ELR (cell line): ENCODE results near the gene COX6B2.
A peak's percentile ranks its signal among the peaks of the same experiment; 100 is the strongest.

Experiments
- DNase-seq: peaks from one replicate; pipeline ENCODE4 v3.0.0-alpha.2; 2015; ENCODE audit warnings: low read depth

Gene COX6B2

DNA sequence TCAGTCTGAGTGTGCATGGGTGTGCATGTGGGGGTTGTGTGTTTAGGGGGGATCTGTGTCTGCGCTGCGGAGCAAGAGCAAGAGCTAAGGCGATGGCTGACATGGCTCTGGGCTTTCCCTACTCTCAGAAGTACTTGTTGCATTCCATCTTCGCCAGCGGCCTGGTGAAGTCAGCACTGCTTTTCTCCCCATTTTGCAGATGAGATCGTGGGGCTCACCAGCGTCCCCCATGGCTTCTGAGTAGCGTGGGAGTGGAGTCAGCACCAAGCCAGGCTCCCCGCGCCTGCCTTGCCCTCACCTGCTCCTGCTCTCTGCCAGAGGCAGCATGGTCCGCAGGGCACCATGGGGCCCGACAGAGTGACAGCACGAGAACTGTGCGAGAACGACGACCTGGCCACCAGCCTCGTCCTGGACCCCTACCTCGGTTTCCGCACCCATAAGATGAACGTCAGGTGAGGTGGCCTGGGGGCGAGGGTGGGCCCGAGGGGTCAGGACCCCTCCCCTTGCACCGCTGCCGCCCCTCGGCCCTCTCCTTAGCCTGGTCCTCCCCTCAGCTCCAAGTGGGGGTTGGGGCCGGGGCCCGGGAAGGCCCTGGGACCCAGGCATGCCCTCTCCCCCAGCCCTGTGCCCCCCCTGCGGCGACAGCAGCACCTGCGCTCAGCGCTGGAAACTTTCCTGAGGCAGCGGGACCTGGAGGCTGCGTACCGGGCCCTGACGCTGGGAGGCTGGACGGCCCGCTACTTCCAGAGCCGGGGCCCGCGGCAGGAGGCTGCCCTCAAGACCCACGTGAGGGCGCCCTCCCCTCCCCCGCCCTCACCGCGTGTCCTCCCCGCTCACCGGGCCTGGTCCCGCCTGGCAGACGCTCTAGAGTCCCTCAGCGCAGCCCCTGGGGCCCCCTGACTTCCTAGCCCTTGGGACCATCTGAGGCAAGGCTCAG, 12.7 kb downstream of the COX6B2 start:
- DNase-seq = no peak

DNA sequence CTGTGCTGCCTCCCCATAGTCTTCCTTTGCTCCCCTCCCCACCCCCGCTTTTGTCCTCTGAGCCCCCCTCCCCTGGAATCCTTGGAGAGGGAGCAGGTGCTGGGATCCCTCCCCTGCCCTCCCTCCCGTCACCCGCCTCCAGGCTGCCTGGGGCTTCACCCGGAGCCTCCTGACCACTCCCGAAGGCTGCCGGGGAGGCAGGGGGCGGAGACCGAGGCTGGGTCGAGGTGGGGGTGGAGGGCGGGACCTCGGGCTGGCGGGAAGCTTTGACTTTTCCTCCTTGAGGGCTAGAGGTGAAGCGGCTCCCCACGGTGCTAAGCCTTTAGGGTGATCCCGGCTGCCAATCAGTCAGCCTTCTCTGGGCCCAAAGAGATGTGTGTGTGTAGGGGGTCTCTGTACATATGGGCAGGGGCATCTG, 13.3 kb downstream of the COX6B2 start:
- peak; percentile 75 for DNase-seq

- peak; percentile 40 for DNase-seq
These were observed 13.8 kb downstream of the COX6B2 start for GRCh38 chr19:55340784-55341147.

GRCh38 chr19:55339889-55340783, 14.4 kb downstream of the COX6B2 start:
- peak; percentile 40 for DNase-seq

GRCh38 chr19:55339105-55339888, 15.2 kb downstream of the COX6B2 start, which contains the start of gene KMT5C:
Gene KMT5C, plus strand, starts transcription at chr19:55339876. Its CDS starts 2,061 bp downstream, at chr19:55341937.
- DNase-seq = peak; percentile 100

- peak; percentile 50 for DNase-seq
These were observed 18.4 kb downstream of the COX6B2 start for GRCh38 chr19:55336101-55336500.

- DNase-seq = no peak
These were observed 20.6 kb downstream of the COX6B2 start for GRCh38 chr19:55333870-55334269.

DNA sequence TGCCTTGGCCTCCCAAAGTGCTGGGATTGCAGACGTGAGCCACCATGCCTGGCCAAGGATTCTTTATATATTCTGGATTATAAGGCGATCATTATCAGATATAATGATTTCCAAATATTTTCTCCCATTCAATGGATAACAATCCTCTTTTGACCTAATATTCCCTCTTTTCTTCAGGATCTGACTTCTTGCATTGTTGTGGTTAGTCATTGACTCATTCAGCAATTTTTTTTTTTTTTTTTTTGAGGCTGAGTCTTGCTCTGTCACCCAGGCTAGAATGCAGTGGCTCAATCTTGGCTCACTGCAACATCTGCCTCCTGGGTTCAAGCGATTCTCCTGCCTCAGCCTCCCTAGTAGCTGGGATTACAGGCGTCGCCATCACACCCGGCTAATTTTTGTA, 24.7 kb downstream of the COX6B2 start:
- DNase-seq = peak; percentile 77

- peak; percentile 54 for DNase-seq
These were observed 25.7 kb downstream of the COX6B2 start for GRCh38 chr19:55328774-55329318.

DNA sequence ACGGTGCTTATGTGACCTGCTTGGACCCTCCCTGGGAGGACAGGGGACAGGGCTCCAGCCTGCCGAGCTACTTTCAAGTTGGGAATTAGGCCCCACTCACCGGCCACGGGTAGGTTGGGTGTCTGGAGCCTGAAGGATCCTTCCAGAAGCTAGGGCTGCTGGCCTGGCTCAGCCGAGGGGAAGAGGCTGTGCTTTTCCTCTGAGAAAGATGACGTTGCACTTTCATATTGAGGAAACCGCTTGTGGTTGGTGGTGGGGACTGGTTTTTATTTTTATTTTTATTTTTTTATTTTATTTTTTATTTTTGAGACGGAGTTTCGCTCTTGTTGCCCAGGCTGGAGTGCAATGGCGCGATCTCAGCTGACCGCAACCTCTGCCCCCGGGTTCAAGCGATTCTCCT, 29.3 kb downstream of the COX6B2 start, which contains the start of gene TMEM150B:
Gene TMEM150B, minus strand, starts transcription at position 170 of the 400 bp plus-strand sequence. CDS start 4,305 bp downstream, outside the sequence.
- DNase-seq = no peak

DNA sequence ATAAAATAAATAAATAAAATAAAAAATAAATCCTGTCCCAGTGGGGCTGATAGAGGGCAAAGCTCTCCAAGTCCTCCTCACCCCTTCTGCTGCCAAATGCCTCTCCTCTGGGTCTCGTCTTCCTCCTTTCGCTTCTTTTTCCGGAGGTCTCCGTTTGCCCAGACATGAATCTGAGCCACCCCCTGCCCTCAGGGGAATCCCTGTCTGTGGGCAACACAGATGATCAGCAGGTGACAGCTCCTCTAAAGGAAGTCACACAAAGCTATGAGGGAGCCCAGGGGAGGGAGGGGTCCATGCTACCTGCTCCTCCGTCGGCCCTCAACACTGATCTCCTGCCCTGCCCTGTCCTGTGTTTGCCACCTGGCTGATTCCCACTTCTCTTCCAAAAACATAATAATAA, 29.9 kb downstream of the COX6B2 start:
- no peak for DNase-seq

DNA sequence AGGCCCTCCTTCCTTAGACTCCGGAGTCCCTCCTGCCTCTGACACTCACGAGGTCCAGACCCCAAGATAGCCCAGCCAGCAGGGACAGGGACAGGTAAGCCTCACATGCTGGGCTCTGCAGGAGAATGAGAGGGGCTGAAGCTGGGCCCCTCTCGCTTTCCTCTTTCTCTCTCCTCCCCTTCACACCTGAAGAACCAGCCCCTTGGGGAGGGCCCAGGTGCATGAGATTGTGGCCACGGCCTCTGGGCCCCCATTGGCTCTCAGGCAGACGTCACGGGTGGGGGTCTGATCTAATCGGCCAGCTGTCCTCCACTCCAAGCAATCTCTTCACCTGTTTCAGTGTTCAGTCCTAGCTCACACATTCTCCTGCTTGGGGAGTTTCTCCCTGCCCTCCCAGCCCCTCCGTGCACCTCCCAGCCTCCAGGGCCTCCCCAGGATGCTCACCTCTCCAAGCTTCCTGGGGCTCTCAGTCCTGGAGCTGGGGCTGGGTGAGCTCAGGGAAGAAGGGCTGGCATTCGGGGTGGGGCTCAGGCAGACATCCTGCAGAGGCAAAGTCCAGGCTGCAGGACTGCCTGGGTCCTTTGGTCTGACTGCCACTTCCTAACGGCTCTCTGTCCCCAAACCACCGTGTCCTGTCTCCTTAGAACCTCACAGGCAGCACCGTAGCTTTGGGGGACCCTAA, 32.2 kb downstream of the COX6B2 start:
- no peak for DNase-seq

GRCh38 chr19:55321466-55322137, 32.9 kb downstream of the COX6B2 start:
- no peak for DNase-seq

DNA sequence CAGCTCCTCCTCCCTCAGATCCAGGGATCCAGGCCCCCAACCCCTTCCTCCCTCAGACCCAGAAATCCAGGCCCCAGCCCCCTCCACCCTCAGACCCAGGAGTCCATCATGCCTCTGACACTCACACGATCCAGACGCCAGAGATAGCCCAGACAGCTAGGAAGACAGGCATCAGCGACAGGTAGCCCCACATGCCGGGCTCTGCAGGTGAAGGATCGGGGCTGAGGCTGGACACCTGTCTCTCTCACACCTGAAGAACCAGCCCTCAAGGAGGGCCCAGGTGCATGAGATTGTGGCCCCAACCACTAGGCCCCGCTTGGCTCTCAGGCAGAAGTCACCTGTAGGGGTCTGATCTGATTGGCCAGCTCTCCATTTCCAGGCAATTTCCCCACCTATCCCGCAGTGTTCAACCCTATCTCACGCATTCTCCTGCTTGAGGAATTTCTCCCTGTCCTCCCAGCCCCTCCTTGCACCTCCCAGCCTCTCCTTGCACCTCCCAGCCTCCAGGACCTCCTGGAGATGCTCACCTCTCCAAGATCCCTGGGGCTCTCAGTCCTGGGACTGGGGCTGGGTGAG, 33.6 kb downstream of the COX6B2 start:
- DNase-seq = no peak

DNA sequence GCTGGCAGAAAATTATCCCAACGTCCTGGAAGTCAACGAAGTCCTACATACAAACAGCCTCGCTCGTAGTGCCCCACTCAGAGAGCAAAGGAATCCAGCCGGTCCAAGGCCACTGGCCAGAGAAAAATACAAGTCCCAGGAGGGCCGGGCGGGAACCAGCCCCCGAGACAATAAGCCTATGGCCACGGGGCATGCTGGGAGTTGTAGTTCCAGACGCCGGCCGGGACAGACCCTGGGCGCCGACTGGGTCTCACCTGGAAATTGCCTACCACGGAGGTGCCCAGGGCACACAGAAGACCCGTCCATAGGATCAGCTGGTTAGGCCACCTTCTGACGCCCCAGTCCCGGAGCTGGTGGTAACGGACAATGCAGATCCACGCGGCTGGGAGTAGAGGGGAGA, 34.7 kb downstream of the COX6B2 start:
- DNase-seq = peak; percentile 64

GRCh38 chr19:55316646-55317045, 37.9 kb downstream of the COX6B2 start:
- no peak for DNase-seq

DNA sequence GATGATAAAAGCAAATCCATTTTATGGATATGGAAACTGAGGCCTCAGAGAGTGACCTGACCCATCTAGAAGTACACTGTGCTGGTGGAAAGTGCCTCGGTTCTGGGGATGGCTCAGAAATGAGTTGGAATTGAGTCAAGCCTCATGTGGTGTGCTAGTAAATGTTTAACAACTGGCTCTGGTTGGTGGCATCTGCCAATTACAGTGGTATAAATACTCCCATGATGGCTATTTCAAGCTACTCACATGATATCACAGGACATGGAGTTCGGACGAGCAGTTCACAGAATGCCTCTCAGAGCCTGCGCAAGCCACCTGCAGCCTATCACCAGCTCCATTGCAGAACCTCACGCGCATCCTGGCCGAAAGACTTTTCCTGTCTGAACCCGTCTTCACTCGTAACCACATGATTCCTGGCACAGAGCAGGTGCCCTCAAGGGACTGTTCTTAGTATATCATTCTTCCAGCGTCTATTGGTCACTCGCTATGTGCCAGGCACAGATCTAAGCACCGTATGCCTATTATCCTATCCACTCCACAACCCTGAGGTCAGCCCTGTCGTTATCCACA, 38.5 kb downstream of the COX6B2 start:
- no peak for DNase-seq

- DNase-seq = no peak
These were observed 40.1 kb downstream of the COX6B2 start for GRCh38 chr19:55314396-55314795.
